HG02763 (cell line): ENCODE measurements around the gene SH3RF3.

Source experiments
- ATAC-seq: cut with Tn5 transposase; IDR thresholded peaks from one replicate; pipeline ENCODE4 v1.9.1; 2021; ENCODE audit warnings: mild to moderate bottlenecking, moderate library complexity; ENCODE audit not compliant: unreplicated experiment

The SH3RF3 gene

GRCh38 chr2:109277406-109277805 lies 148.4 kb downstream of the SH3RF3 start:
- ATAC-seq = no peak

GRCh38 chr2:109279243-109279860 lies 150.3 kb downstream of the SH3RF3 start:
- no peak for ATAC-seq

DNA sequence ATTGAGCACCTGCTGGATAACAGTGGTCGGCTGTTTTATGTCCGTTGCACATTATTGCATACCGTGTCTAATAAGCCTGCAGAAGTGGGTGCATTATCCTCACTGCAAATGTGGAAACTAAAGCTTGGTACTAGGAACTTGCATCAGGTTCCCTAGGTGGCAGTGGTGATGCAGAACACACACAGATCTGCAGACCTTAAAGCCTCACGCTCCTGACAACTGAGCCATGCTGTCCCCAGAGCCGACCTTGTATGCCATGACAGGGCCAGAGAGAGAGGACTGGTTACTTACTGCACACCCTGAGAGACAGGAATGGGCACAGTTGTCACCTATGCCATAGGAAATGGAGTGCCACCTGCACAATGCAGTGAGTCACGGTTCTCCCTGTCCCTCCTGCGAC lies 151.8 kb downstream of the SH3RF3 start:
- no peak for ATAC-seq

DNA sequence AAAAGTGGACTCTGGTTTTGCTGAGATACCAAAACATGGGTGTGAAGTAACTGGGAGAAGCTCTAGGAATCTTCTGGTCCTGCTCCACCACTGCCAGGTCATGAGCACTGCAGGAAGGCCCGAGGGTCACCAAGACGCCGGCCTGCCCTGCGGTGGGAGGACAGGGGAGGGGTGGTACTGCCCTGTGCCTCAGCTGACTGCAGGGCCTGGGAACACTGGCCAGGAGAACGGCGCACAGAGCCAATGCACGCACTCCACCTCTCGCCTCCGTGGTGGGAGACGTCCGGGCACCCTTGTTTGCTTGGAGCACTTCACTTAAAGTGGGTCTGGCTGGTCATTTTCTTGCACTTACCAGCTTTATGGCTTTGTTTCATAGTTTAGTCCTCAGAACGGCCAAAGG lies 153.4 kb downstream of the SH3RF3 start:
- ATAC-seq = no peak

- no peak for ATAC-seq
These were observed 153.9 kb downstream of the SH3RF3 start for GRCh38 chr2:109282865-109283264.

DNA sequence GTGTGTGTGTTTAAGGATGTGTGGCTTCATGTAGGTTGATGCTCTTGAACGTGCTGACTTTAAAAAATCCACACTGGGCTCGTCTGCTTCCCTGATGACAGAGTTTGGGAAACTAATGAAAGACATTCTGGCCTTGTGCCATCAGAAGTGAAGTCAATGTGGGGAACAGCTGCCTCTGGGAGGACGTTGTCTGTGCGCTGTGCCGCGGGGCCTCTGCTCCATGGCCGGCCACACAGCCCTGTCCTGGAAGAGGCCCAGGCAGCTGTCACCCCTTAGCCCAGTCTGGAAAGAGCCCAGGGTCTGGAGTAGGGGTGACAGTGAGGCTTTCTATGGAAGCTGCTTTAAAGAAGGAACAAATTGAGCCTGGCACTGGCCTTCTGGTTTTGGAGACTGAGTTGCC lies 155.8 kb downstream of the SH3RF3 start:
- ATAC-seq = no peak

GRCh38 chr2:109285244-109285651 lies 156.2 kb downstream of the SH3RF3 start:
- no peak for ATAC-seq

DNA sequence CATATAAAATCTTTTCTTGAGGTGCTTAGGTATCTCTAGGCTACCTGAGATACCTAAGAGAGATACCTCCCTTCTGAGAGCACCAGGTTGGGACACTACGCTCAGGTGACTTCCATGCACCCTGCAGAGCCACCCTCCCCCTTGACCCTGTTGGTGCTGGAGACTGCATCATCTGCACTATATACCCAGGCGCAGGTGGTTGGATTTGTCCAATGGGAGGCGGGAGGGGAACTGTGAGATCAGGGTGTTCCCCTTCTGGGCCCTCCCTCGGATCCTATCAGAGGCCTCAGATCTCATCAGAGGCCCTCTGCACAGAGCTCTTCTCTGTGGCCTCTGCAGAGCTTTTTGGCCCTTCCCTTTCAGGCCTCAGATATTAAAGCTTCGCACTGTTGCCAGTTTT lies 158.4 kb downstream of the SH3RF3 start:
- no peak for ATAC-seq

- ATAC-seq = no peak
These were observed 158.8 kb downstream of the SH3RF3 start for GRCh38 chr2:109287838-109288237.

GRCh38 chr2:109288544-109289368 lies 159.8 kb downstream of the SH3RF3 start:
- no peak for ATAC-seq

- ATAC-seq = no peak
These were observed 160.7 kb downstream of the SH3RF3 start for GRCh38 chr2:109289504-109290222.

GRCh38 chr2:109290887-109291643 lies 162.1 kb downstream of the SH3RF3 start:
- ATAC-seq = no peak

- no peak for ATAC-seq
These were observed 163.4 kb downstream of the SH3RF3 start for GRCh38 chr2:109292386-109292785.

GRCh38 chr2:109293663-109294062 lies 164.7 kb downstream of the SH3RF3 start:
- no peak for ATAC-seq

- no peak for ATAC-seq
These were observed 165.5 kb downstream of the SH3RF3 start for GRCh38 chr2:109294523-109294922.

GRCh38 chr2:109295070-109295780 lies 166.2 kb downstream of the SH3RF3 start:
- no peak for ATAC-seq

GRCh38 chr2:109295781-109296117 lies 166.7 kb downstream of the SH3RF3 start:
- no peak for ATAC-seq

DNA sequence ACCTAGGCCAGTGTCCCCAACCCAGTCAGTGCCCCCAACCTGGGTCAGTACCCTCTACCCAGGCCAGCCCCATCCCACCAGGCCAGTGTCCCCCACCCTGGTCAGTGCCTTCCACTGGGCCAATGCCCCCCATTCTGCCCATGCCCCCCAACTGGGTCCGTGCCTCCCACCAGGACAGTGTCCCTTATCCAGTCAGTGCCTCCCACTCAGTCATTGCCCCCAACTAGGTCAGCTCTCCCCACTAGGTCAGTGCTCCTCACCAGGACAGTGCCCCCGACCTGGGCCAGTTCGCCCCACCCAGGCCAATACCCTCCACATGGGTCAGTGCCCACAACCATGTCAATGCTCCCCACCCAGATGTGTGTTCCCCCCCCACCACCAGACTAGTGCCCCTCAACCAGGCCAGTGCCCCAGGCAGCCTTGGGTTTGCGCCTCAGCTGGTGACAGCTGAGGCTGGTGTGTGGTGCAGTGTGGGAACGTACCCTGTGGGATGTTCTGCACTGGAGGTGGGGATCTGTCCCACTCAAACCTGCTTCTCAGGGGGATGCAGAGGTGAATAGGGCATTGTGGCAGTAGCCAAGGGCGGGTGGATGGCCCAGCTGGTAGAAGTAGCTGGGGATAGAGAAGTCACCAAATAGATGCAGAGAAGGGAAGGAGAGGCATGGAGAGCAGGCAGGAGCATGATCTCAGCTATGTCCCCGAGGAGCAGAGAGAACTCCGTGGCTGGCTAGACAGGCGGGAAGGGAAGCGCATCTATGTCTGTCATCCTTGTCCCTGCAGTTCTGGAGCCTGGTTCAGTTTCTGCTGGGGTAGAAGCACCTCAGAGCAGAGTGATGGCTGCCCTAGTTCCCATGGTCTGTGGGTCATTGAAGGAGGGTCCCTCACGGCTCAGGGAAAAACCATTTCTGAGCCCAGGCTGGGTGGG lies 168.8 kb downstream of the SH3RF3 start:
- no peak for ATAC-seq

DNA sequence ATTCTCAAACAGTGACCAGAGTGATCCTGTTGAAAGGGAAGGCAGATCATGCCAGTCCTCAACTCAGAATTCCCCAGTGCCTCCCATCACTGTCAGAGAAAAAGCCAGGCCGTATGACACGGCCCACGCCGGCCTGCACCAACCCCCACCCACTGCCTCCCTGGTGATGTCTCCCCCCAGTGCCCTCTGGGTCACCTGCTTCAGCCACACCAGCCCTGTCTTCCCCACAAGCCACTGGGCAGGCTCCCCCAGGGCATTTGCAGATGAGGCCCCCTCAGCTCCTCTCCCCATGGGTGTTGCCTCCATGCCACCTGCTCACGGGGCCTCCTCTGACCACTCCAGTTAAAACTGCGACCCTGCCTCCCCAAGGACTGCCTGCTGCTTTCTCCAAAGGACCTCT lies 169.8 kb downstream of the SH3RF3 start:
- no peak for ATAC-seq

DNA sequence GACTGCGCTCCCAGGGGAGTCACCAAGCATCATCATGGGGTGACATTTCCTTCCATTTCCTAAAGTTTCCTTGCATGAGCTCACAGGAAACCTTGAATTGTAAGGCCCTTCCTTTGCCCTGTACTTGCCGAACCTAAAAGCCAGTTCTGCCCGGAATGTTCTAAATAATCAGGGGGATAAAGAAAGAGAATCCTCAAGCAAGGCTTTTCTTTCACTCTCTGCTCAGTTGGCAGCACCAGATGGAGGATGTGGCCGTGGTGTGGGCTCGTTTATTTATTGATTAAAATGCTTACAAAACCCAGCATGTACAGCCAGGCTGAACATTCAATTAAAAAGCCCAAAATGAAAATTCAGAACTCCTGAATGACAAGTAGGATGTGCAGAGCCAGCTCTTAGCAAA lies 170.5 kb downstream of the SH3RF3 start:
- no peak for ATAC-seq
